Measurements from ENCODE around the gene VANGL2.
"Not testable (repeated sequence)": the region's sequence is repeated elsewhere in the genome, so short reads cannot be mapped to it uniquely, and the experiment has no call there.

The VANGL2 gene

DNA sequence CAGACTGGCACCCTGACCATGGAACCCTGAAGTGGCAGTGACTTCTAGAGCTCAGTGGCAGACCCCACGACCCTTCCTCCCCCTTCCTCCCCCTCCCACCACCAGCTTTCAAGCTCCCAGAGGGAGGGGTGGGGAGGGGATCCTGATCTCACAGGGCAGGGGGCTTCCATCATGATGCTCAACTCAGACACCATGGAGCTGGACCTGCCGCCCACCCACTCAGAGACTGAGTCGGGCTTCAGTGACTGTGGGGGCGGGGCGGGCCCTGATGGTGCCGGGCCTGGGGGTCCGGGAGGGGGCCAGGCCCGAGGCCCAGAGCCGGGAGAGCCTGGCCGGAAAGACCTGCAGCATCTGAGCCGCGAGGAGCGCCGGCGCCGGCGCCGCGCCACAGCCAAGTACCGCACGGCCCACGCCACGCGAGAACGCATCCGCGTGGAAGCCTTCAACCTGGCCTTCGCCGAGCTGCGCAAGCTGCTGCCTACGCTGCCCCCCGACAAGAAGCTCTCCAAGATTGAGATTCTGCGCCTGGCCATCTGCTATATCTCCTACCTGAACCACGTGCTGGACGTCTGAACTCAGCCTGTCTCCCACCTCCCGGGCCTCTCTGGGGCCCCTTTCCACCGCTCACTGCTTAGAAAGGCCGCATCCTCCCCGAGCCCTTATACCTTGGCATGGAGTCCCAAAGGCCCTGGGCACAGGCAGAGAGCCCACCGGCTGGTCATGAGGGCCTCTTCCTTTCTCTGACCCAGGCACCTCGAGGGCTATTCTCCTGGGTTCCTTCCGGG is 29.6 kb upstream of the VANGL2 start:
- DNase-seq: no peak

GRCh38 chr1:160371346-160371631 is 29.1 kb upstream of the VANGL2 start:
- no peak for DNase-seq

- no peak for DNase-seq
Observed at GRCh38 chr1:160371756-160372155, 28.6 kb upstream of the VANGL2 start.

DNA sequence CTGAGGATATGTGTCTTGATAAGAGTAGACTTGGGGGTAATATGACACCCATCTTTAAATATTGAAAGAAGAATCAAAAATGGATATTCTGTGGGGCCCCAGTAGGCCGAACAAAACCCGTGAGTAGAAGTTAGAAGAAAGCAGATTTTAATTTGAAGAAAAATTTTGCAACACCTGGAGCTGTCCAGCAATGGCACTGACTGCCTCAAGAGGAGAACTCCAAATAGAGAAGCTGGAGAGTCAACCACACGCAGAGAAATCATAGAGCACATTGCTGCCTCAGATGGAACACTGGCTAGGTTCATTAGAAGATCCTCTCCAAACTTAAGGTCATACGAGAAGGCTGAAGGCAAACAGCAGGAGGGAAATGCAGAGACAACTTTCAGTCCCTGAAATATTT is 26.7 kb upstream of the VANGL2 start:
- no peak for DNase-seq

- no peak for DNase-seq
Observed at GRCh38 chr1:160374306-160375110, 25.9 kb upstream of the VANGL2 start.

GRCh38 chr1:160375788-160376524 is 24.4 kb upstream of the VANGL2 start:
- no peak for DNase-seq

DNA sequence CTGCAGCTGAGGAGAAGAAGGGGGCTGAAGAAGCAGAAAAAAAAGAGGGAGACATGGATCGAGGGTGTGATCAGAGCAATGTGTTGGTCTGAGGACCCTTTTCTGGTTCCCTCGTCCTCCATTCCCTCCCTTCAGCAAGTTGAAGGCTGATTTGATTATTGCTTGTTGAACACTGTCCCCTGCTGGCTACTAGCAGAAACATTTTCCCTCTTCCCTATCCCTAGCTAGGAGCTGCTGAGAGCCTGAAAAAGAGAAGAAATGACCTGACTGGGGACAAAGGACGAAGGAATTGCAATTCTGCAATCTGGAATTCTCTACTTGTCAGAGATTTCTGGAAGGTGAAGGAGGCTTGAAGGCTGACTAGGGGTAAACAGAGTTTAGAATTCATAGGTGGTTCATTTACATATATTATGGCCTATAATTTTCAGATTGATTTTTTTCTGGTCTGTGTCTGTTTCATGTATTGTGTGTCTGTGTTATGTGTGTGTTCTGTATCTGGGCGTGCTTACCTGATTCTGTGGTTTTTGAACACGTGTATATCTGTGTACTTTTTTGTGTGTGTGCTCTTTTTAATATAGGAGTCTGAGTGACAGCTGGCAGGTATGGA is 23.7 kb upstream of the VANGL2 start:
- no peak for DNase-seq

DNA sequence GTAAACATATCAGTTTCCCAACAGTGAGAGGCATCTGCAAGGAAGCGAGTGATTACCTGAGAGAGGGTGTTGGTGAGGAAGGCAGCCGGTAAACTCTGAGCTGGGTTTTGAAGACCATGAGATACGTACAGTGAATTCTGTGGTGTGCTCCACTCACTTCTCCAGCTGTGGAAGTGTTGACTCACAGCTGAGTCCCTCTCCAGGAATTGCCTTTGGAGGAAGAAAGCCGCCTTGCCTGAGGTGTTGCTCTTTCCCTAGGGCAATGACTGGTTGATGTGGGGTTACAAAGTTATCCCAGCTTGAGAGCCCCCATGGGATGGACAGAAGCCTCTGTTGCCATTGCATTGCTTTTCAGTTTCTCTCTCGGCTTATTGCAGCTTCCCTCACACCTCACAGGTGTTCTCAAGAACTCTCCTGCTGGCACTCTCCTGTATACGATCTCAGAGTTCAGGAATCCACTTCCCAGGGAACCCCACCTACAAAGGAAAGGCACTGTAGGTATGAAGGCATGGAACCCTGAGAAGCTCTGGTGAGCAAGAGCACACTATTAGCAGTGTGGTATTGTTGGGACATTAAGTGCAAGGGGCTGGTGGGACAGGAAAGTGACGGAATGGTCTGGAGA is 22.7 kb upstream of the VANGL2 start:
- no peak for DNase-seq

GRCh38 chr1:160384812-160385211 is 15.6 kb upstream of the VANGL2 start:
- not testable (repeated sequence) for DNase-seq

- DNase-seq: not testable (repeated sequence)
Observed at GRCh38 chr1:160388406-160388805, 12.0 kb upstream of the VANGL2 start.

- DNase-seq: no peak
Observed at GRCh38 chr1:160394673-160395072, 5.7 kb upstream of the VANGL2 start.

- DNase-seq: no peak
Observed at GRCh38 chr1:160397651-160398050, 2.7 kb upstream of the VANGL2 start.

- no peak for DNase-seq
Observed at GRCh38 chr1:160398823-160399222, 1.5 kb upstream of the VANGL2 start.

GRCh38 chr1:160399544-160400222 is 681 bp upstream of the VANGL2 start:
- no peak for DNase-seq

- no peak for DNase-seq
Observed at GRCh38 chr1:160400646-160401486, 502 bp downstream of the VANGL2 start.

DNA sequence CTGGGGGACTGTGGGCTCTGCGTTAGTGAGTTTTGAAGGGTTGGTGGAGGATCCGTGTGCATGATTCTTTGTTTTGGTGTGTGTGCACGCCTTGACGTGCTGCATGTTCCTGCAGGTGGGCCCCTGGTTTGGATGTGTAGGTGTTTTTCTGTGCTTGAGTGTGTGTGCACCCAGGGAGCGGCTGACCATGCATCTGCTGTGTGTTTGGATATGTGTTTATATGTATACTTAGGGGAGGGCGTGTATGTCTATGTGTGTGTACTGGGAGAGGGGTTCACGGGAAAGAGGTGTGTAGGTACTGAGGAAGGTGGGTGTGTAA is 1.1 kb downstream of the VANGL2 start:
- no peak for DNase-seq

DNA sequence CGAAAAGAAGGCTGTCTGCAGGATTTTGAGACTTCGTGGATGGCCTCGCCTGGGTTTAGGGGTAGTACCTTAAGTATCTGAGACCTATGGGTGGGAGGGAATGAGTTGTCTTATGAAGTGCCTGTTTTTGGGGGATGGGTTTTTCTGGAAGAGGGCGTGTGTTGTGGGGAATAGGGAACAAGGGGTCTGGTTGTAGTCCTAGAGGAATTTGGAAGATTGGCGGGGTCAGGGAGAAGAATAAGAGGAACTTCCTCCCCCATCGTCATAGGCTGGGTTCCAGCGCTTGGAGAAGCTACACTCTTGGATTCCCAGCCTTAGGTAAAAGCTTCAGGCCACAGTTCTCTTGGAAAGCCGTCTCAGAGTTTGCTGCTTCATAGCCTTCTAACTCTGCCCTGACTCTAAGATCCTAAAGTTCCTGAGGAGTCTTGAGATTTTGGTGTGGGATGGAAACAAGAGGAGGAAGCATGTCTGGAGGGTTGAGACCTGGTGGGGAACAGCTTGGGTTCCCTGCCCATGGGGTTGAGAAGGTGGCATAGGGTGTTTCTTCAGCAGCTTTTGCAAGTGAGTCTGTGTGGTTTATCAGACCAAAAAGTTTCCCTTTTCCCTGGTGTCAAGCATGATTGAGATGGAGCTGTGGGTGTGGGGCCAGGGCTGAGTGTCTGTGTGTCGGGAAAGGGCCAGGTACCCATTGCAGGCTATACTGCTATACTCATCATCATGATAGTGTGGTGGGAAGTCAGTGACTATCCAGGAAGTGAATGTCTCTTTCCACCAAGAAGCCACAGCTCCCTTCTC is 1.8 kb downstream of the VANGL2 start:
- no peak for DNase-seq

GRCh38 chr1:160403244-160403643 is 2.9 kb downstream of the VANGL2 start:
- no peak for DNase-seq

DNA sequence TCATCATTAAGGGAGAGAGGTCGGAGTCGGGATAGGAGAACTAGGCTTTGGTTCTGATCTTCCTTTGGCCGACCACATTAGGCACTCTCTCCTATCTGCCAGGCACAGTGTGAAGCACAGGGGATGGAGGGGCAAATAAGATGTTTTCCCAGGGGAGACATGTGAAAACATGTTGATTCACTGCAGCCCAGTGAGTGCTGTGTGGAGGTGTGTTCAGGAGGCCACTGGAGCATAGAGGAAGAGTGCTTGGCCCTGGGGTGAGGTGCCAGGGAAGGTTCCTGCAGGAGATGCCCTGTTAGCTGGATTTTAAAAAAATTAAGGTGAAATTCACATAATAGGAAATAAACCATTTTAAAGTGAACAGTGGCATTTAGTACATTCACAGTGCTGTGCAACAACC is 3.7 kb downstream of the VANGL2 start:
- no peak for DNase-seq

DNA sequence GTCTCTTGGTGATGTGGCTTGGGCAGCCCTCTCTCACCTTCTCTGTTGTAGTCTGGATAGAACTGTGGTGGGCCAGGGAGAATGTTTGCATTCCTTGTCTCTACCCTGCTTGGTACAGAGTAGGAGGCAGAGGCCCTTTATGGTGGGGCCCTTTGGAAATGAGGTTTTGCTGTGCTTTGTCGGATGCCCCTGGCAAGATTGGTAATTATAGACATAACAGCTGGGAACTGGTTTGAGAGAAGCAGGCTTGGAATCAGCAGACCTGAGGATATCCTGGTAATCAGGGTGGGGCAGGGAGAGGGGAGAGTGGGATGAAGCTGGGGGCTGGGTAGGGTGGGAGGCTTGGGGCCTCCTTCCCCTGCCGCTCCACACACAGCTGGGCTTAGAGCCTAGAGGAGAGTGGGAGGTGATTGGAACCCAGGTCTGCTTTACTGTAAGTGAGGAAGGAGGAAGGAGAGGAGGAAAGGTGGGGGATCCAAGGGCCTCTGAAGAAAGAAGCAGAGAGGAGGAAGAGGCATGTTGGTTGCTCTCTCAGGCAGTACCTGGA is 5.0 kb downstream of the VANGL2 start:
- no peak for DNase-seq
